ENCODE measurements around the gene SKIC3. TPM values are rescaled to one million over a fixed set of nuclear protein-coding genes. Genes with fewer than 3 reads are reported as not detected.

SKIC3 gene
- total RNA-seq, 1 donor from 2014 or later = 62.0 TPM

DNA sequence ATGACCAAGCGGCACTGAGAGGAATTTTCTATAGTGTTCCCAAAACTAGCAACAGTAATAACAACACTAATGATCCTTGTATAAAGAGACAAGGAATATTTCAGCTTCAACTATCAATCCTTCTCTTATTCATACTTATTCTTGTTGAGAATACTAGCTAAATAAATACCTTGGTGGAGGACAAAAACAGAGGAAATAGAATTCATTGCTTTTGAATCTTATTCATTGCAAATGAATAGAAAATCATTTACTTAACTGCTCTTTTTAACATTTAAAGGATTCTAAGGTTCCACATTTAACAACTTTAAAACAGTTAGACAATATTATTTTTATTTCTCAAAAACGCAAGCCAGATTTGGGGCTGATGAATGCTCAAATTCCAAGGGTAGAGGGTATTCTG is 22.4 kb downstream of the SKIC3 start:
- intact Hi-C loops (cut with micrococcal nuclease) = no loop called here

DNA sequence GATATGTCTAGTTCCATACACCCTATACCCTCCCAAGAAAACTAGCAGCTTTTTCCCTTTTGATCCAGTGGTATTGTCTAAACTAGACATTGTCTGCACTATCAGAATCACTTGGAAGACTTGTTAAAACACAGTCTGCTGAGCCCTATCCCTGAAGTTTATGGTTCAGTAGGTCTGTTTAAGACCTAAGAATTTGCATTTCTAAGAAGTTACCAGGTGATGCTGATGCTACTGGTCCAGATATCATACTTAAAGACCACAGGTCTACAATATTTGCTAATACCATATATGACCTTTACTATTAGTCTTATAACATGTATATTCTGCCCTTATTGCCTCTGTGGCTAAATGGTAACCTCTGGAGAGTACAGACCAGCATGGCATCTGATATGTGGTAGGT is 23.3 kb downstream of the SKIC3 start:
- Histone ChIP-seq H3K4me3 (no peak overlapping the region), H3K36me3 (peaks cover 79% of the 10 kb centered on the region), H3K27me3 (ENCODE audit: low read depth) (no peaks in the 10 kb centered on the region), H3K4me1 (peaks cover 12% of the 10 kb centered on the region), H3K27ac (replicated peaks) (no peak overlapping the region), H3K9me3 (replicated peaks) (no peaks in the 10 kb centered on the region)
- intact Hi-C loops (cut with micrococcal nuclease) = no loop called here
- TF ChIP-seq, protein P1, sequence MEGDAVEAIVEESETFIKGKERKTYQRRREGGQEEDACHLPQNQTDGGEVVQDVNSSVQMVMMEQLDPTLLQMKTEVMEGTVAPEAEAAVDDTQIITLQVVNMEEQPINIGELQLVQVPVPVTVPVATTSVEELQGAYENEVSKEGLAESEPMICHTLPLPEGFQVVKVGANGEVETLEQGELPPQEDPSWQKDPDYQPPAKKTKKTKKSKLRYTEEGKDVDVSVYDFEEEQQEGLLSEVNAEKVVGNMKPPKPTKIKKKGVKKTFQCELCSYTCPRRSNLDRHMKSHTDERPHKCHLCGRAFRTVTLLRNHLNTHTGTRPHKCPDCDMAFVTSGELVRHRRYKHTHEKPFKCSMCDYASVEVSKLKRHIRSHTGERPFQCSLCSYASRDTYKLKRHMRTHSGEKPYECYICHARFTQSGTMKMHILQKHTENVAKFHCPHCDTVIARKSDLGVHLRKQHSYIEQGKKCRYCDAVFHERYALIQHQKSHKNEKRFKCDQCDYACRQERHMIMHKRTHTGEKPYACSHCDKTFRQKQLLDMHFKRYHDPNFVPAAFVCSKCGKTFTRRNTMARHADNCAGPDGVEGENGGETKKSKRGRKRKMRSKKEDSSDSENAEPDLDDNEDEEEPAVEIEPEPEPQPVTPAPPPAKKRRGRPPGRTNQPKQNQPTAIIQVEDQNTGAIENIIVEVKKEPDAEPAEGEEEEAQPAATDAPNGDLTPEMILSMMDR (IDR thresholded peaks at IDR 0.05; ENCODE audit: borderline replicate concordance) = no peak
- no peak for DNase-seq

More for the DNA sequence above, 22.4 kb downstream of the SKIC3 start:
- Histone ChIP-seq H3K36me3 (peaks cover 75% of the 10 kb centered on the region), H3K27me3 (ENCODE audit: low read depth) (no peaks in the 10 kb centered on the region), H3K4me1 (peaks cover 12% of the 10 kb centered on the region), H3K4me3 (no peak overlapping the region), H3K9me3 (replicated peaks) (no peaks in the 10 kb centered on the region), H3K27ac (replicated peaks) (no peak overlapping the region)
- no peak for DNase-seq
- TF ChIP-seq, protein P1 (IDR thresholded peaks at IDR 0.05; ENCODE audit: borderline replicate concordance) = no peak

DNA sequence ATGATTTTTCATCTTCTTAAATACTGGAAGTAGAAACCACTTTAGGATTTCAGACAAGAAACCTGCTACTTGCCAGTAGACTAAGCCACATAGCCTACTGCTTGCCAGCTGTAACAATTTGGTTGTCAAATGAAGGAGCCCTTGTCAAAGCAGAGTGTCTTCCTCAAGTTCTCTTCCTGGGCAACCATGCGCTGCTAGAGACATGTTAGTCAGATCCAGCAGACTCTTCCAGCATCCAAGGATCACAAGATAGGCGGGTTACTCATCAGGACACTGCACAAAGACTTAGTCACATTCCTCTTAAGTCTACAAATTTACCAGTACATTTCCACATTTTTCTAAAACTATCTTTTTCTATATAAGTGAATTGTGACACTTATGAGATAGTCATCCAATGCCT is 24.4 kb downstream of the SKIC3 start:
- Histone ChIP-seq H3K27me3 (ENCODE audit: low read depth) (no peaks in the 10 kb centered on the region), H3K27ac (replicated peaks) (no peak overlapping the region), H3K4me1 (peaks cover 12% of the 10 kb centered on the region), H3K4me3 (no peak overlapping the region), H3K9me3 (replicated peaks) (no peaks in the 10 kb centered on the region), H3K36me3 (peaks cover 77% of the 10 kb centered on the region)
- intact Hi-C loops (cut with micrococcal nuclease) = no loop called here
- TF ChIP-seq, protein P1 (IDR thresholded peaks at IDR 0.05; ENCODE audit: borderline replicate concordance) = no peak
- DNase-seq = no peak

DNA sequence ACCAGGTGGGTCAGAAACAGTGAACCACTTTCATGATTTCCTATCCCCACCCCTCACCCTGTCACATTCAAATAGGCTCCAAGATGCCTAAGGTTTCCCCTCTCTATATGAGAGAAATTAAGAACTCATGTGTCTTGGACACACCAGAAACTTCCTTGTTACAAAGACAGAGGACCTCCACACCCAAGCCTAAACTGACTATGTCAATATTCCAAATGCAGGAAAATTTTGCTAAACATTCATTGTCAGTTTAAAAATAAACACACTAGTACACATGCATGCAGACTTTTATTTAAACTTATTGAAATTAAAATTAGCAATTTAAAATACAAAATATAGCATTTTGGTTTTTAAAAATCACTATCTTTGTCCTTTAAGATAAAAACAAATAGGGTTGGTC is 26.2 kb downstream of the SKIC3 start:
- no peaks in the 10 kb centered on the region for H3K27me3 ChIP-seq (ENCODE audit: low read depth)
- H3K4me1 ChIP-seq = peaks cover 6% of the 10 kb centered on the region
- H3K9me3 ChIP-seq (replicated peaks) = no peaks in the 10 kb centered on the region
- TF ChIP-seq, protein P1 (IDR thresholded peaks at IDR 0.05; ENCODE audit: borderline replicate concordance) = no peak
- no peak overlapping the region for H3K27ac ChIP-seq (replicated peaks)
- DNase-seq = no peak
- no peak overlapping the region for H3K4me3 ChIP-seq
- intact Hi-C loops (cut with micrococcal nuclease) = no loop called here
- peaks cover 85% of the 10 kb centered on the region for H3K36me3 ChIP-seq

DNA sequence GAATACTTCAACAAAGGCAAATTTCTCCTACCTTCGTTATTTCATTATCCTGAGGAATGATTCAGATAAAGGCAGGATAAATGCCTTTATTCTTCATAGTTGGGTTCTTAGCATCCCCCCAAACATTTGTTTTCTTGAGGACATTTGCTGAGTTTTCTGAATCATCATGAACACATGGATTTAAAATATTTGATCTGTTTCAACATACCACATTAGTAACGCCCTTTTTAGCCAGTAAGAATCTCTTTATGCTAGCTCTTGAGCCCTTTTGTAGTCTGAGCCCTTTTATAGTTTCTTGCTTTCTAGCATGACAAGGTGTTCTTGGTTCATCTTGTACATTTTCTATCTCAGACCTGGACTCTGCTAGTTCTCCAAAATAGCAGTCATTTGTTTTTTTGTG is 27.9 kb downstream of the SKIC3 start:
- no peak for DNase-seq
- no peaks in the 10 kb centered on the region for H3K9me3 ChIP-seq (replicated peaks)
- intact Hi-C loops (cut with micrococcal nuclease) = no loop called here
- H3K27me3 ChIP-seq (ENCODE audit: low read depth) = no peaks in the 10 kb centered on the region
- H3K36me3 ChIP-seq = peaks cover 87% of the 10 kb centered on the region
- H3K27ac ChIP-seq (replicated peaks) = no peak overlapping the region
- TF ChIP-seq, protein P1 (IDR thresholded peaks at IDR 0.05; ENCODE audit: borderline replicate concordance) = no peak
- no peak overlapping the region for H3K4me3 ChIP-seq
- peaks cover 6% of the 10 kb centered on the region for H3K4me1 ChIP-seq

DNA sequence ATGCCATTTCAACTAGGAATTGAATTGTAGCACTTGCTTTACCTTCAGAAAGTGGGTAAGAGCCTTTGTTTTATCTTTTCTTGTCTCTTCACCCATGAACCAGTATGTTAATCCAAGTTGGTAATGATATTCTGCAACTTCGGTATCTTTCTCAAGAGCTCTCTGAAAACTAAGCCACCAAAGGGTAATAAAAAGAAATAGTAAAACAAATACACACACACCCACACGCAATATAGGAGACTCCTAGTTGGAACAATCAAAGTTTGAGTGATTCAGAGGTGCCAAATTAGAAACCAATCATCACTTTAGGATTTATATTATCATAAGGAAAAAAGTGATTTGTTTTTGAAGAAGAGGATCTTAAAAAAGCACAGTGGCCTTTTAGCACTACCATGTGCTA is 30.4 kb downstream of the SKIC3 start:
- Histone ChIP-seq H3K27ac (replicated peaks) (no peak overlapping the region), H3K27me3 (ENCODE audit: low read depth) (no peaks in the 10 kb centered on the region), H3K4me1 (no peaks in the 10 kb centered on the region), H3K9me3 (replicated peaks) (no peaks in the 10 kb centered on the region), H3K4me3 (no peak overlapping the region), H3K36me3 (peaks cover 97% of the 10 kb centered on the region)
- intact Hi-C loops (cut with micrococcal nuclease) = no loop called here
- DNase-seq = no peak
- TF ChIP-seq, protein P1 (IDR thresholded peaks at IDR 0.05; ENCODE audit: borderline replicate concordance) = no peak
